ENCODE data around the gene SIK2. TPM values are rescaled to one million over a fixed set of nuclear protein-coding genes. Genes with fewer than 3 reads are reported as not detected.
A peak's percentile ranks its signal among the peaks of the same experiment; 100 is the strongest.
"Not testable (repeated sequence)": the region's sequence is repeated elsewhere in the genome, so short reads cannot be mapped to it uniquely, and the experiment has no call there.

SIK2 gene
- polyA plus RNA-seq, 4 donors, result 18.7 to 24.0 (median 21.3) TPM

DNA sequence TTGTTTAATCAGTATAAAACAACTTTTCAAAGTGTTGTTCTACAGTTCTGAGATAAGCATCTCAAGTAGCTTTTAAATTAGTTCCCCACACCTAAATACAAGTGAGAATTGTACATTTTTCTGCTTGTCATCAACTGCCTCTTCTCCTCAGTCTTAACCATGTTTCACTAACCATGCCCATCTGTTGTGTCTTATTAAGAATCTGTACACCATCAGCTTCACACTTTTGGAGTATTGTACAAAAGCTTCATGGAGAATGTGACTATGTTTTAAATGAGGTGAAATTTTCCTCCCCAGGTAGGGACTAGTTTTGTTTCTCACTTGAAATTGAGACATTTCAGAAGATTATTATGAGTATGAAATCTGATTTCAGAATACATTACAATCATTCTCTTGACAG lies 52.4 kb downstream of the SIK2 start:
- no peak for DNase-seq (ENCODE audit: low read depth in 4 of 4, low spot score in 2 of 4)

DNA sequence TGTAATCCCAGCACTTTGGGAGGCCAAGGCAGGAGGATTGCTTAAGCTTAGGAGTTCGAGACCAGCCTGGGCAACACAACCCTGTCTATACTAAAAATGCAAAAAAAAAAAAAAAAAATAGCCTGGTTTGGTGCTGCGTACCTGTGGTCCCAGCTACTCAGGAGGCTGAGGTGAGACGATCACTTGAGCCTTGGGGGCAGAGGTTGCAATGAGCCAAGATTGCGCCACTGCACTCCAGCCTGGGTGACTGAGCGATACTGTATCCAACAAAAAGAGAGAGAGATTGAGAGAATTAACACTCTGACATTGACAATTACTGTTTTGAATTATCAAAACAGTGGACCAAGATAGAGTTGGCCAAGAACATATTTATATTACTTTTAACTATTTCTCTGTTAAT lies 53.7 kb downstream of the SIK2 start:
- no peak for DNase-seq (ENCODE audit: low read depth in 4 of 4, low spot score in 2 of 4)

DNA sequence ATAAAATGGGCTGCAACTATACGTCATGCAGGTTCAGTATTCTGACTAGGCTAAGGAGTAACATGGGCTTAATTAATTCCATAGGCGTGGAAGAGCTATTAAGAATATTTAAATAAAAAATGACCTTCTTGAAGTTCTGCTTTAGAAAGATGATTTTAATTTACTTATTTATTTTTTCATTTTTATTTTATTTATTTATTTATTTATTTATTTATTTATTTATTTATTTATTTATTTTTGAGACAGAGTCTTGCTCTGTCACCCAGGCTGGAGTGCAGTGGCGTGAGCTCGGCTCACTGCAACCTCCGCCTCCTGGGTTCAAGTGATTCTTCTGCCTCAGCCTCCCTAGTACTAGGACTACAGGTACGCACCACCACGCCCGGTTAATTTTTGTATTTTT lies 55.7 kb downstream of the SIK2 start:
- DNase-seq (ENCODE audit: low read depth in 4 of 4, low spot score in 2 of 4), result not testable (repeated sequence)

DNA sequence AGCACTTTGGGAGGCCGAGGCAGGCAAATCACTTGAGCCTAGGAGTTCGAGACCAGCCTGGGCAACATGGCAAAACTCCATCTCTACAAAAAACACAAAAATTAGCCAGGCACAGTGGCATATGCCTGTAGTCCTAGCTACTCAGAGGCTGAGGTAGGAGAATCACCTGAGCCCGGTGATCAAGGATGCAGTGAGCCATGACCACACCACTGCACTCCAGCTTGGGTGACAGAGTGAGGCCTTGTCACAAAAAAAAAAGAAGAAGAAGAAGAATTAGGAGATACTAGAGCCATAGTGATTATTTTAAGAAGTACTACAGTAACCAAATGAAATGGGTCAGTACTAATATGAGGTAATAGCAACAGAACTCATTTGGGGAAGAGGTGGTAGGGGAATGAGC lies 56.2 kb downstream of the SIK2 start:
- DNase-seq (ENCODE audit: low read depth in 4 of 4, low spot score in 2 of 4), result not testable (repeated sequence)

DNA sequence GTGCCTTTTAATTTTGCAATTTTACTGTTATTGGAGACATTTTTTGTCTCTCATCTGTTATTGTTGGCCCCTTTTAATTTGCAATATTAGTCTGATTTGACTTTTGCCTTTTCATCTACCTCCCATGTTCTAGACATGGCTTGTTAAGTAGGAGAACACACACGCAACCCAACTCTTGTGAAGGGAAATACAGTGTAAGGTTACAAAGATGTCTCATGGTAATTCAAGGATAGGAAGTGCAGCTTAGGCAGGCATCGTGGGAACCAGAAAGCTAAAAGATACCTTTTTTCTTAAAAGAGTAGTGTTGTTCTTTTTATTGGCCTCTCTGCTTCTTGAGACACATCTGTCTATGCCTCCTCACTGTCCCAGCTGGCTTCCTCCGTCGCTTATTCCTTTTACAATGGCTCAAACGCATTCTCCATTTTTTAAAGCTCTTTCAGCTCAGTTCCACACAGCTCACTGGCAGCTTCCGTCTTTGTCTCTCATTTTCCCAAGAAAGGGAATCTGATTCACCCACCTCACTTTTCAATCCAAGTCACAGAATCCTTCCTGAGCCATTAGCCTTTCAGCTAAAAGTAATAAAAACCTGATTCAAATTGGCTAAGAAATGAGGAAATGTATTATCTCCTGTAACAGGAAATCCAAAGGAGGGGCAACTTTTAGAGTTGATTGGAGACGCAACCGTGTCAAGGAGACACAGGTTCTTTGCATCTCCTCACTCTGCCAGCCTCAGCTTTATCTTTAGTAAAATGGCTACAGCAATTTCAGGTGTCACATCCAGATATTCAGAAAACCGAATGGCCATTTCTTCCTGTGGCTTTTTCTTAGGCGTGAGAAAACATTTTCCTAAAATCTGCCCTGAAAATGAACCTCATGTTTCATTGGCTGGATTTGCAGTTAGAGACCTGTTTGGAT lies 57.2 kb downstream of the SIK2 start:
- no peak for DNase-seq (ENCODE audit: low read depth in 4 of 4, low spot score in 2 of 4)

DNA sequence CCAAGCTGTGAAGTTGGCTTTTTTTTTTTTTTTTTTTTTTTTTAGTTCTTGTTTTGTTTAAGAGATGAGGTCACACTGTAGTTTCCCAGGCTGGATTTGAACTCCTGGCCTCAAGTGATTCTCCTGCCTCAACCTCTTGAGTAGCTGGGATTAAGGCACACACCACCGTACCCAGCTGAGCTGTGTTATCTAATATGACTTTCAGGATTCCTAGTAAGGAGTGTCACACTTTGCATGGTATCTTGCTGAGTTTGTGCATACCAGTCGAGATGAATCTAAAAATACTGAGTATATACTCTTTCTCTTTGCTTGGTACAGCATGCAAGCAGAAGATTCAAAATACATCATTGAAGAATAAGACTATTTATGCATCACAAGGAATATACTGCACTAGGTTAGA lies 58.6 kb downstream of the SIK2 start:
- no peak for DNase-seq (ENCODE audit: low read depth in 4 of 4, low spot score in 2 of 4)

DNA sequence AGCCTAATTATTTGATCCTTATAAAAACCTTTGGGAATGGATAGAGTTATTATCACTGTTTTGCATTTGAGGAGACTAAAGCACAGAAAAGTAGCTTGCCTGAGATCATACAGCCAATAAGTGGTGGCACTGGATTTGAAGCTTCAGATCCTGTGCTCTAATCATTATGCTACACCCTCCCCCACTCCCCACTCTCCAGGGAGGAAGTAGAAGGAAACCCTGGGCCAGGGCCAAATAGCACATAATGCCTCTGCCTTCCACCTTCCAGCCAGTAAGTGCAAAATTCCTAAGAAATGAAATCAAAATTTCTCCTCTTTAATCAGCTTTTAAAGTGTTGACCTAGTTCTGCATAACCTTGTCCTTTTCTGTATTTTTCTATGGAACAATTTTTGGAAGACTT lies 61.6 kb downstream of the SIK2 start:
- no peak for DNase-seq (ENCODE audit: low read depth in 4 of 4, low spot score in 2 of 4)

DNA sequence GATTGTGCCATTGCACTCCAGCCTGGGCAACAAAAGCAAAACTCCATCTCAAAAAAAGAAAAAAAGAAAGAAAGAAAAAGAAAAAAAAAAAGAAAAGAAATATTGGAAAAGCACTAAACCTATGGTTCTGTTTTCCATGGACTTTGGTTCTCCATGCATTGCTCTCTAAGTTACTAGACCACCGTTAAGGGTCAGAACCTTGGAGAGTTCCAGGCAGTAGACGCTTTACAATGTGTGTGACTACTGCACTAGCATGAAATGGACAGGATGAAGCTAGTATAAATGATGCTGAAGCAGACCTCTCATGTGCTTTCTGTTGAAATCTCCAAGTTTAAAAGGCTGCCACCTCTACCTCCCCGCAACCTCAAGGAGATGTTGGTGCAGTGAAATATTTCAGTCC lies 63.5 kb downstream of the SIK2 start:
- peak; percentile 30 to 67 (median 34) for DNase-seq (ENCODE audit: low read depth in 4 of 4, low spot score in 2 of 4)

DNA sequence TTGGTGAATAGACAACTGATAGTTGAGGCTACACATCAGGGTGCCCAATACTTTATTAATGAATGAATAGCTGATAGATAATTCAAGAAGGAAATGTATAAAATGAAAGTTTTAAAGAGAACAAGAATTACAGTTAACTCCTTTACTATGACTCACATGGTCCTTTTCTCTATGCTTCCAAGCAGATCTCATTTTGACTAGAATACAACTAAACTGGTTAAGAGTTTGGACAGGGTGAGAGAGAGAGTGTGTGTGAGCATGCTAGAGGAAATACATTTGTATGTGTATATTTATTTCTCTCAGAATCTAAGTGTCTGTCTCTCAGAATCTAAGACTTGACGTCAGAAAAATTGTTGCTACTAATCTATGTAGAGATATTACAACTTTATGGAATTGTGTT lies 66.7 kb downstream of the SIK2 start:
- no peak for DNase-seq (ENCODE audit: low read depth in 4 of 4, low spot score in 2 of 4)

DNA sequence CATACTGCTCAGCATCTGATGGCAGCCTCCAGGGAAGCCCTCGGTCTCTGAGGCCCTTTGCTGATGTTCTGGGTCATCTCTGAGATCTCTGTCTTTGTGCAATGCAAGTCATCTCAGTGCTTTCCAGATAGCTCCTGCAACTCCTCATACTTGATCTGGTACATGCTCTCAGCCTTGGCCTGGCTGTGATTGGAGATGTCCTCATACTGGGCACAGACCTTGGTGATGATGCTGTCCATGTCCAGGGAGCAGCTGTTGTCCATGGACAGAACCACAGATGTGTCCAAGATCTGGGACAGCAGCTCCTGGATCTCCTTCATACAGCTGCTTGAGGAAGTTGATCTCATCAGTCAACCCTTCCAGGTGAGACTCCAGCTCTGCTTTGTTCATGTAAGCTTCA lies 69.1 kb downstream of the SIK2 start:
- DNase-seq (ENCODE audit: low read depth in 4 of 4, low spot score in 2 of 4), result no peak

DNA sequence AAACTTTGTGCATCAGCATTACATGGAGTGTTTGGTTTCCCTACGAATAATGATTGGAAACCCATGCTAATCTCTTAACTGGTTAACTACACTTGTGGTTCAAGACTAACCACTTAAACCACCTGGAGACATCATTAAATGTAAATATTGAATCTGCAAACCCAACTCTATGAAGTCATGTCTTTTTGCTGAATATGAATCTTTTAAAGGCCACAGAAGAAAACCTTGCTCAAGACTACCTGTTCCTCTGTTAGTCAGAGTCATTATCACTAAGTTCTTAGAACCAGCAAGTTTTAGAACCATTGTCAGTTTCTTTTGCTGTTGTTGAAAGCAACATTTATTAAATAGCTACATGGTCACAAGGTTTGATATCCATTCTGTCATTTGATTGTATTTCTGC lies 70.7 kb downstream of the SIK2 start:
- DNase-seq (ENCODE audit: low read depth in 4 of 4, low spot score in 2 of 4), result no peak

DNA sequence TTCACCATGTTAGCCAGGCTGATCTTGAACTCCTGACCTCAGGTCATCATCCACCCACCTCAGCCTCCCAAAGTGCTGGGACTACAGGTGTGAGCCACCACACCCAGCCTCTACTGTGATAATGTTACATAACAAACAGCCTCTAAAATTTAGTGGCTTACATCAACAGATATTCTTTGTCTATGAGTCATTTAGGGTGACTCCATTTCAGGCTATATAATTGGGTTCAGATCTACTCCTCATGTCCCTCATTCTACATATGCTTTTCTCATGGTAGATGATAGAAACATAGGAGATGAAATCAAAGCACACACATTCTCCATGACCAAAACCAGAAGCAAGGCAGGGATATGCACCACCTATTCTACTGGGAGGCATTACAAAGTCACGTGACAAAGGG lies 72.7 kb downstream of the SIK2 start:
- no peak for DNase-seq (ENCODE audit: low read depth in 4 of 4, low spot score in 2 of 4)

DNA sequence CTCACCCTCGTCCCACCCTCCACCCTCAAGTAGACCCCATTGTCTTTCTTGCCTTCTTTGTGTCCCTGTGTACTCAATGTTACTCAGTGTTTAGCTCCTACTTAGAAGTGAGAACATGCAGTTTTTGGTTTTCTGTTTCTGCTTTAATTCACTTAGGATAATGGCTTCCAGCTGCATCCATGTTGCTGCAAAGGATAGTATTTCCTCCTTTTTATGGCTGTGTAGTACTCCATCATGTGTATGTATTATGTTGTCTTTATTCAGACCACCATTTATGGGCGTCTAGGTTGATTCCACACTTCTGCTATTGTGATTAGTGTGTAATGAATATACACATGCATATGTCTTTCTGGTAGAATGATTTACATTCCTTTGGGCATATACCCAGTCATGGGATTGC lies 73.6 kb downstream of the SIK2 start:
- DNase-seq (ENCODE audit: low read depth in 4 of 4, low spot score in 2 of 4), result no peak

DNA sequence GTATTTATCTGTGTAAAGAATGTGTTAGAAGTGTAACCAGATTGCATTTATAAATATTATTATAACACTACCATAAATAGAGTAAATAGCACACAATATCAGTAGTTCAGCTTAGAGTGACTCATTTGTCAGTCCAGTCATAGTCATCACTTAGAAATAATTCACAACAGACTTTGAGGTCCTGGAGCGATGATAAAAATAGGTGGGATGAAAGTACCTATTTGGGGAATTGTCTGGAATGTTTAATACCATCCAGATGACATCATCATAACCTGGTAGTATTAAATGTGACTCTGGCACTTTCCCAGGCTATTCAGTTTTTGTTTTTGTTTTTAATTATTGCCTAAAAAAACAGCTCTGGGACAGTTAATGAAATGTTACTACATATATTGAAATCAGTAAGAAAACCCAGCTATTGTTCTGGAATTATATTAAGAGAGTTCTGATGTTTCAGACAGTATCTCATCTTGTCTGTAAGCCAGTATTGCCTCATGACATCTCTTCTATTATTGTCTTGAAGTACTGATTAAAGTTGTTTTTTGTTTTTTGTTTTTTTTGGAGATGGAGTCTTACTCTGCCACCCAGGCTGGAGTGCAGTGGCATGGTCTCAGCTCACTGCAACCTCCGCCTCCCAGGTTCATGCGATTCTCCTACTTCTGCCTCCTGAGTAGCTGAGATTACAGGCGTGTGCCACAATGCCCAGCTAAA lies 74.8 kb downstream of the SIK2 start:
- DNase-seq (ENCODE audit: low read depth in 4 of 4, low spot score in 2 of 4), result no peak

DNA sequence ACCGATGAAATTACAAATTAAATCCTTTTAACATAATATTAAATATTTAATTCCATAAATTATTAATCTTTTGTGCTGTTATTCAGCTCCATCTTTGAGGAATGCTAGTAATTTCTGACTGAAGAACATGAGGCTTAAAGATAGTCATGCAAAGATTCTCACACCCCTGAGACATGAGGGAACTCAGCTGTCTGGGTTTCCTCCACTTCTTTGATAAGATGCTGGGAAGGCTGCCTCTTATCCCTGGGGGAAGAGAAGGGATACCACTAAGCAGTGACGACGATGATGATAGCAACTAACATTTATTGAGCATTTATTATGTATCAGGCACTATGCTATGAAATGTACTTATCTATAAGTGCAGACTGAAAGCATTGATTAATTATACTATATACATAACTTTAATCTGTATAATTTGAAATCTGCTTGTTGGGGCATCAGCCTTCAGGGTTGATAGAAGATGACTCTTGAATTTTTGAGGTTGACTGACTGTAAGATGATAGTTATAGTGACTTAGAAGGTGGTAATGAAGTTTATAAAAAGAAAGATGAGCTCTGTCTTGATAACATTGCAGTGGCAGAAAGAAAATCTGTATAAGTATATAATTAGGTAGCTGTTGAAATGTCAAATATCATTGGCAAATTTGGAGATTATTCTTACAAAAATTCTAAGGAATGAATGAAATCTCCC lies 78.4 kb downstream of the SIK2 start:
- no peak for DNase-seq (ENCODE audit: low read depth in 4 of 4, low spot score in 2 of 4)

DNA sequence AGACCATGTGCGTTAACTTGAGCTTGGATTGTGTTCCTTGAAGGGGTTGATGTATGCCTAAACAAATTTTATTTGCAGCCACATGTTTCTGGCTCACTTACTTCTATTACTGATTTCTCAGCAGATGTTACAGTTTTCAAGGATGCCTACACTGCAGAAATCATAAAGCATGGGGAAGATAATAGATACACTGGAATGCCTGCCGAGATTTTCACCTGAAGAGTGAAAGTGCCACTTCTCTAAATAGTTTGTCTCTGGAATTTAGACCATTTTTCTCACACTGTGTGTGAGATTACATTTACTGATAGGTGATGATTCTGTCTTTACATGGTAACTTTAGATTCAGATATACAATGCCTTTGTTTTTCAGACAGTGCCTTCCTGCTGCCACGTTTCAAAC lies 81.6 kb downstream of the SIK2 start:
- no peak for DNase-seq (ENCODE audit: low read depth in 4 of 4, low spot score in 2 of 4)

DNA sequence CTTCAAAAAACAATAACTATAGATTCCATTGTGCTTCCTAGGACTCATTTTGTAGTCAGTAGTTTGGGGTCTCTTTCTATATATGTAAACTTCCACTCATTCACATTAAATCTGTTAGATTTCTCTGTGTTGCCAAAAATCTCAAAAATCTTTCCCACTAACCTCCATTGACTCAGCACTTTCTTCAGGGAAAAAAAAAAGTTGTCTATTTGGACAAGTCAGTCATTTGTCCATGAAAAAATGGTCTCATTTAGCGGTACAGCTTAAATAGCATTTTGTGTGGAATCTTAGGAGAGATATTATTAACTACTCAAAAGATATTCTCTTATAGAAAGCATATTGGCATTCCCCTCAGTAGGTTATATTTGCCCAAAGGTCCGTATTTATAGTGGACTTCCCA lies 82.0 kb downstream of the SIK2 start:
- DNase-seq (ENCODE audit: low read depth in 4 of 4, low spot score in 2 of 4), result no peak

DNA sequence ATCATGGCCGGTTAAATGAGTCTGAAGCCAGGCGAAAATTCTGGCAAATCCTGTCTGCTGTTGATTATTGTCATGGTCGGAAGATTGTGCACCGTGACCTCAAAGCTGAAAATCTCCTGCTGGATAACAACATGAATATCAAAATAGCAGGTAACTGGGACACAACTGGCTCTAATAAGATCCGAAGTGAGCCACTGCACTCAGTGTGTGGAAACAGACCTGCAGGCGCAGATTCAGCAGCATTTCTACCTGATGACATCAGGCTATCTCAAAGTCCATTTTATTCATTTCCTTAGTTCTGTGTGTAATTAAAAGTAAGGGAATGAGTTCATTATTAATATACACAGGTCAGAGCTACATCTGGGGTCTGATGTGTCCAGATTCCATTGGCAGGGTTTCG lies 85.8 kb downstream of the SIK2 start:
- DNase-seq (ENCODE audit: low read depth in 4 of 4, low spot score in 2 of 4), result no peak

DNA sequence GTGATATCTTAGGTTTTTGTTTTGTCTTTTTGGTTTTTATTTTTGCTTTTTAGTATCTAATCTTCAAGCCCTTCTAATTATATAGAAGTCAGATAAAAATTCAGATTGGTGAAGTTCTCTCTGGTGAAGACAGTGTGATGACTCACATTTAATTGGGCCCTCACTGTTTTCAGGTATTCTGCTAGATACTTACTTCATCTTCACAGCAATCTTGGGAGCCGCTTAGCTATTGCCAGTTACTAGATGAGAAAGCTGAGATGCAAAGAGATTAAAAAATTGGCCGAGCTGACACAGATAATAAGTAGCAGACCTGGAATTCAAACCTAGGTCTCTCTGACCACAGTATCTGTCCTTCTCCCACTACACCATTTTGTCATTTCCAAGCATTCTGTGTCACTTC lies 88.9 kb downstream of the SIK2 start:
- DNase-seq (ENCODE audit: low read depth in 4 of 4, low spot score in 2 of 4), result no peak

DNA sequence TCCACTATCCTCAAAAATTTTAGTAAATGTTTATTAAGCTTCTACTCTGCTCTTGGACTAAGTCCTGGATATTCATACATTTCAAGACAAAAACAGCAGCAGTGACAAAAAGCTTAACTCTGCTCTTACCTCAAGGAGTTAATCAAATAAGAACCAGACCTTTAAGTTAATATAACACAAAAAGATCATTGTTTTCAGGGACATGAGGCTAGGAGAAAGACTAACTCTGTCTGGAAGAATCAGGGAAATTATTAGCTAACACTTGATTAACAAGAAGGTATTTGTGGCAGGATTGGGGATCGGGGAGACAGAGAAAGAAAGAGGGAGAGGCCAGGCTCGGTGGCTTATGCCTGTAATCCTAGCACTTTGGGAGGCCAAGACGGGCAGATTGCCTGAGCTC lies 89.5 kb downstream of the SIK2 start:
- no peak for DNase-seq (ENCODE audit: low read depth in 4 of 4, low spot score in 2 of 4)

DNA sequence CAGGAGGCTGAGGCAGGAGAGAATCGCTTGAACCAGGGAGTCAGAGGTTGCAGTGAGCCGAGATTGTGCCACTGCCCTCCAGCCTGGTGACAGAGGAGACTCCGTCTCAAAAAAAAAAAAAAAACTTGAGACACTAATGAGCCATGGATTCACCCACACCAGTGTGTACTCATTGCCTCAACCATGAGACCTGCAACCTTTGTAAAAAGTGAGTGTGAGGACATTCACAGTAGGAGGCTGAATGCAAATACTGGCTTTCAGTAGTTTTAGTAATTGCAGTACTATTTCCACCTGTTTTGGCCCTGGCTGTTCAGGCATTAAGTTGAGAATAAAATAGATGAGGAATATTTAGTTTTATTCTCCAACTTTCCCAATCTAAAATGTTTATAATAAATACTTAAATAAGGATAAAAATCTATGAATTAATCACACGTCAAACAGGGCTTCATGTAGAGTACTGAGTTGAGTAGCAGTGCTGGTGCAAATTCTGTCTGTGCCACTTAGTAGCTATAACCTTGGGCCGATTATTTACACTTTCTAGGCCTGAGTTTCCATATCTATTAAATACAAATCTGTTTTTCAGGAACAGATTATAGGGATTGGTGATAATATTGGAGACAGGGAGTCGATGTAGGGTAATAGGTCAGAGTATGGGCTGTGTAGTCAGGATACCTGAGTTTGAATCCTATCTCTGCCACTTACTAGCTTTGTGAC lies 91.1 kb downstream of the SIK2 start:
- no peak for DNase-seq (ENCODE audit: low read depth in 4 of 4, low spot score in 2 of 4)

Measured in left renal cortex interstitium (tissue), 4 donors.